ENCODE data around the gene GPR18. TPM values are rescaled to one million over a fixed set of nuclear protein-coding genes. Genes with fewer than 3 reads are reported as not detected.
A peak's percentile ranks its signal among the peaks of the same experiment; 100 is the strongest.

GPR18 gene
- total RNA-seq, 1 donor from 2014 or later: not detected

- TF ChIP-seq EZH2 (IDR thresholded peaks at IDR 0.05) (no peak), CTCF (IDR thresholded peaks at IDR 0.05) (peak; percentile 72), EZH2phosphoT487 (IDR thresholded peaks at IDR 0.05) (no peak)
- Mint-ChIP-seq H3K27ac (no peak overlapping the region), H3K36me3 (peaks cover 2% of the 10 kb centered on the region), H3K27me3 (ENCODE audit: insufficient read depth, low read depth) (peaks cover 3% of the 10 kb centered on the region), H3K9me3 (no peaks in the 10 kb centered on the region), H3K4me3 (no peak overlapping the region), H3K4me1 (no peaks in the 10 kb centered on the region)
- Histone ChIP-seq H3K4me3 (no peak overlapping the region), H3K4me1 (no peaks in the 10 kb centered on the region), H3K4me2 (no peak overlapping the region), H3K9ac (no peak overlapping the region), H4K20me1 (ENCODE audit: low read depth) (peaks cover 25% of the 10 kb centered on the region), H3F3A (ENCODE audit: low read depth) (peaks cover 18% of the 10 kb centered on the region), H3K27ac (no peak overlapping the region), H3K27me3 (no peaks in the 10 kb centered on the region), H3K79me2 (ENCODE audit: low read depth) (no peaks in the 10 kb centered on the region), H3K9me3 (ENCODE audit: low read depth) (no peaks in the 10 kb centered on the region), H2AFZ (replicated peaks) (no peak overlapping the region), H3K36me3 (no peaks in the 10 kb centered on the region)
- peak; percentile 56 for DNase-seq (ENCODE audit: low spot score)
Observed at GRCh38 chr13:99265821-99266426, 7.7 kb upstream of the GPR18 start.

DNA sequence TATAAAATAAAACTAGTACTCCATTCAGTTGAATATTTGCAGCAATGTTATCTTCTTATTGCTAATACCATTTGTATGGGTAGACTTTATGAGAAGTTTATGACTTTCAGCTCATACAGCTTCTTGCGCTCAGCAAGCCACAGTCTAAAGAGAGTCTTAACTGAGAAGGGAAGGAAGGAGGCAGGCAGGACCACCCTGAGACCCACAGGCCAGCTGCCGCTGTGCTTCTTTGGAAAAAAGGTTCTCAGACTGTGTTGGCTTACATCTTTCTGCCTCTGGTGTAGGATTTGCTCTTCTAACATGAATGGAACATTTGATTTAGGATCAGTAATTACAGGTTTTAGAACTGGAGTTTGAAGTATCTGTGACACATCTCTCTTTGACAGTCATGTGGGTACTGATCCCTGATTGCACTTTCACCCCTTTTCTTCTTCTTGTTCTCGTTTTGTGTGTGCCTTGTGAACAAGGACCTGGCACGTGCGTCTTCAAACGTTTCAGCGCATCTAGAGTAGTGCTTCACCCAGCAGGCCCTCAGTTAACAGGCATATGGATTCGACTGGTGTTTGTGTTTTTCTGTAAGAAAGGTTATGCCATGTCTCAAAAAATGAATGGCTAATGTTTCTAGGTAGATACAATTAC lies 7.1 kb upstream of the GPR18 start:
- H3K27me3 Mint-ChIP-seq (ENCODE audit: insufficient read depth, low read depth): peaks cover 3% of the 10 kb centered on the region
- H3K36me3 Mint-ChIP-seq: peaks cover 1% of the 10 kb centered on the region
- no peaks in the 10 kb centered on the region for H3K4me1 Mint-ChIP-seq
- no peaks in the 10 kb centered on the region for H3K9me3 Mint-ChIP-seq
- no peak for DNase-seq (ENCODE audit: low spot score)
- Histone ChIP-seq H3K4me3 (no peak overlapping the region), H3K9ac (no peak overlapping the region), H3K4me1 (no peaks in the 10 kb centered on the region), H3K79me2 (ENCODE audit: low read depth) (no peaks in the 10 kb centered on the region), H3K4me2 (no peak overlapping the region), H3F3A (ENCODE audit: low read depth) (peaks cover 18% of the 10 kb centered on the region), H3K27ac (peak overlapping the region; percentile 57), H3K36me3 (no peaks in the 10 kb centered on the region), H3K9me3 (ENCODE audit: low read depth) (no peaks in the 10 kb centered on the region), H4K20me1 (ENCODE audit: low read depth) (peaks cover 25% of the 10 kb centered on the region), H2AFZ (replicated peaks) (no peak overlapping the region), H3K27me3 (no peaks in the 10 kb centered on the region)
- H3K4me3 Mint-ChIP-seq: no peak overlapping the region
- TF ChIP-seq EZH2phosphoT487 (IDR thresholded peaks at IDR 0.05) (no peak), CTCF (IDR thresholded peaks at IDR 0.05) (no peak), EZH2 (IDR thresholded peaks at IDR 0.05) (no peak)
- H3K27ac Mint-ChIP-seq: no peak overlapping the region

- Histone ChIP-seq H3K9ac (no peak overlapping the region), H2AFZ (replicated peaks) (no peak overlapping the region), H3K27me3 (no peaks in the 10 kb centered on the region), H3K36me3 (no peaks in the 10 kb centered on the region), H4K20me1 (ENCODE audit: low read depth) (peaks cover 25% of the 10 kb centered on the region), H3F3A (ENCODE audit: low read depth) (peaks cover 18% of the 10 kb centered on the region), H3K4me1 (no peaks in the 10 kb centered on the region), H3K27ac (no peak overlapping the region), H3K4me2 (no peak overlapping the region), H3K79me2 (ENCODE audit: low read depth) (no peaks in the 10 kb centered on the region), H3K4me3 (no peak overlapping the region), H3K9me3 (ENCODE audit: low read depth) (no peaks in the 10 kb centered on the region)
- no peaks in the 10 kb centered on the region for H3K4me1 Mint-ChIP-seq
- no peaks in the 10 kb centered on the region for H3K9me3 Mint-ChIP-seq
- TF ChIP-seq CTCF (IDR thresholded peaks at IDR 0.05): no peak
- no peak for TF ChIP-seq EZH2phosphoT487 (IDR thresholded peaks at IDR 0.05)
- TF ChIP-seq EZH2 (IDR thresholded peaks at IDR 0.05): no peak
- no peak overlapping the region for H3K27ac Mint-ChIP-seq
- H3K27me3 Mint-ChIP-seq (ENCODE audit: insufficient read depth, low read depth): peaks cover 3% of the 10 kb centered on the region
- no peak overlapping the region for H3K4me3 Mint-ChIP-seq
- no peak for DNase-seq (ENCODE audit: low spot score)
- H3K36me3 Mint-ChIP-seq: peaks cover 1% of the 10 kb centered on the region
Observed at GRCh38 chr13:99264051-99264450, 5.9 kb upstream of the GPR18 start.

All from neural progenitor cell (in vitro differentiated cells).